ENCODE data around the gene RBP7.
"Not testable (repeated sequence)": the region's sequence is repeated elsewhere in the genome, so short reads cannot be mapped to it uniquely, and the experiment has no call there.

The RBP7 gene

DNA sequence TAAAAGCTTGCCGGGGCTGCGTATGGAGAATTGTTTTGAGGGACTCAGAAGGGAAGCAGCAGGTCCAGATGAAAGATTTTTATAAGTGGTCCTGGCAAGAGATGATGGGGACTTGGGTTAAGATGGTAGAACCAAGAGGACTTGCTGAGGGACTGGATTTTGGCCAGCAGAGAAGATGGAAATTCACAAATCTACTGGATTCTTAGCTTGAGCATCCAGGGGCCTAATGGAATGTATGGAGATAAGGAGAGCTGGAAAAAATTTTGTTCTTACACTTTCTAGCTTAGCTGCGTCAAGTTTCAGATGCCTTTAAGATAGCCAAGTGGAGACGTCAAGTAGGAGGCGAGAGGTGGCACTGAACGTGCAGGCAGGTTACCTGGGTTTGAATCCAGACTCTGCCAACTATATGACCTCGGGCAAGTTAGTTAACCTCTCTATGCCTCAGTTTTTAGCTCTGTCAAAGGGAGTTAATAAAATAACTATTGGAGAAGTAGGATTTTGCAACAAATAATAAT, 3.4 kb upstream of the RBP7 start:
- Histone ChIP-seq H3K27ac (ENCODE audit: poor library complexity, severe bottlenecking) (no peak overlapping the region), H3K4me1 (ENCODE audit: insufficient read depth, poor library complexity, severe bottlenecking) (no peaks in the 10 kb centered on the region), H3K27me3 (ENCODE audit: insufficient read depth, poor library complexity, severe bottlenecking) (peaks cover 9% of the 10 kb centered on the region), H3K4me3 (ENCODE audit: severe bottlenecking) (no peak overlapping the region), H3K9me3 (ENCODE audit: severe bottlenecking) (no peaks in the 10 kb centered on the region), H3K36me3 (ENCODE audit: low read depth) (no peaks in the 10 kb centered on the region)
- no peak for ATAC-seq (ENCODE audit: low read depth)
- TF ChIP-seq, protein P1, sequence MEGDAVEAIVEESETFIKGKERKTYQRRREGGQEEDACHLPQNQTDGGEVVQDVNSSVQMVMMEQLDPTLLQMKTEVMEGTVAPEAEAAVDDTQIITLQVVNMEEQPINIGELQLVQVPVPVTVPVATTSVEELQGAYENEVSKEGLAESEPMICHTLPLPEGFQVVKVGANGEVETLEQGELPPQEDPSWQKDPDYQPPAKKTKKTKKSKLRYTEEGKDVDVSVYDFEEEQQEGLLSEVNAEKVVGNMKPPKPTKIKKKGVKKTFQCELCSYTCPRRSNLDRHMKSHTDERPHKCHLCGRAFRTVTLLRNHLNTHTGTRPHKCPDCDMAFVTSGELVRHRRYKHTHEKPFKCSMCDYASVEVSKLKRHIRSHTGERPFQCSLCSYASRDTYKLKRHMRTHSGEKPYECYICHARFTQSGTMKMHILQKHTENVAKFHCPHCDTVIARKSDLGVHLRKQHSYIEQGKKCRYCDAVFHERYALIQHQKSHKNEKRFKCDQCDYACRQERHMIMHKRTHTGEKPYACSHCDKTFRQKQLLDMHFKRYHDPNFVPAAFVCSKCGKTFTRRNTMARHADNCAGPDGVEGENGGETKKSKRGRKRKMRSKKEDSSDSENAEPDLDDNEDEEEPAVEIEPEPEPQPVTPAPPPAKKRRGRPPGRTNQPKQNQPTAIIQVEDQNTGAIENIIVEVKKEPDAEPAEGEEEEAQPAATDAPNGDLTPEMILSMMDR (IDR thresholded peaks at IDR 0.05; ENCODE audit: poor library complexity, severe bottlenecking) = no peak
- DNase-seq (ENCODE audit: low spot score) = no peak

DNA sequence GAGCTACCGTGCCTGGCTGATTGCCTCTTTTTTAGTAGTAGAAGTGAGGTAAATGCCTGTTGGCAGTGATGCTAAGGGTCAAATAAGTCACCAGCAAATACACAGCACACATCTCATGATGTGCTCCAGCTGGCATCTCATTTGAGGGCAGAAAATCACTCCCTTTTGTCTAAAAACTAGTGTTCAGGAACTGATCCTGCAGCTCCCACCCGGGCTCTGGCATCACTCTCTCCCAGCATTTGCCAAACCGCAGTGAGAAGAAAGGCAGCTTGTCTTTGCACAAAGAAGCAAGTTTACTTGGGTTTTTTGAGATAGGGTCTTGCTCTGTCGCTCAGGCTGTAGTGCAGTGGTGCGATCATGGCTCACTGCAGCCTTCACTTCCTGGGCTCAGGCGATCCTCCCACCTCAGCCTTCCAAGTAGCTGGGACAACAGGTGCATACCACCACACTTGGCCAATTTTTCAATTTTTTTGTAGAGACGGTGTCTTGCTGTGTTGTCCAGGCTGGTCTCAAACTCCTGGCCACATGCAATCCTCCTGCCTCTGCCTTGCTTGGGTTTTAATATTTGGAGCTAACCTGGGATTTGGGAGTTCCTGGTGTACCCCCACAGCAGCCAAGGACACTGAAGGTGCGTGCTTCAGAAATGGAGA, 4.1 kb downstream of the RBP7 start:
- DNase-seq (ENCODE audit: low spot score) (no peak), ATAC-seq (ENCODE audit: low read depth) (no peak)
- Histone ChIP-seq H3K4me3 (ENCODE audit: severe bottlenecking) (no peak overlapping the region), H3K27ac (ENCODE audit: poor library complexity, severe bottlenecking) (no peak overlapping the region), H3K9me3 (ENCODE audit: severe bottlenecking) (no peaks in the 10 kb centered on the region), H3K4me1 (ENCODE audit: insufficient read depth, poor library complexity, severe bottlenecking) (no peaks in the 10 kb centered on the region), H3K36me3 (ENCODE audit: low read depth) (no peaks in the 10 kb centered on the region), H3K27me3 (ENCODE audit: insufficient read depth, poor library complexity, severe bottlenecking) (peaks cover 9% of the 10 kb centered on the region)
- TF ChIP-seq, protein P1 (IDR thresholded peaks at IDR 0.05; ENCODE audit: poor library complexity, severe bottlenecking) = no peak

DNA sequence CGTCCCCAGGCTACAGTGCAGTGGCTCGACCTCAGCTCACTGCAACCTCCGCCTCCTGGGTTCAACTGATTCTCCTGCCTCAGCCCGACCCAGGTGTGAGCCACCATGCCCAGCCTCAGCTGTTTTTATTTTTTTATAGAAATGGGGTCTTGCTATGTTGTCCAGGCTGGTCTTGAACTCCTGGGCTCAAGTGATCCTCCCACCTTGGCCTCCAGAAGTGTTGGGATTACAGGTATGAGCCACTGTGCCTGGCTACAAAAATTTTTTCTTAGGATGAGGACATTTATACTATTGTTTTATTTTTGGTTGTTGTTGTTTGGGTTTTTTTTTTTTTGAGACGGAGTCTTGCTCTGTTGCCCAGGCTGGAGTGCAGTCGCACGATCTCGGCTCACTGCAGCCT, 8.2 kb downstream of the RBP7 start:
- H3K27ac ChIP-seq (ENCODE audit: poor library complexity, severe bottlenecking); DNase-seq (ENCODE audit: low spot score); ATAC-seq (ENCODE audit: low read depth): not testable (repeated sequence)

DNA sequence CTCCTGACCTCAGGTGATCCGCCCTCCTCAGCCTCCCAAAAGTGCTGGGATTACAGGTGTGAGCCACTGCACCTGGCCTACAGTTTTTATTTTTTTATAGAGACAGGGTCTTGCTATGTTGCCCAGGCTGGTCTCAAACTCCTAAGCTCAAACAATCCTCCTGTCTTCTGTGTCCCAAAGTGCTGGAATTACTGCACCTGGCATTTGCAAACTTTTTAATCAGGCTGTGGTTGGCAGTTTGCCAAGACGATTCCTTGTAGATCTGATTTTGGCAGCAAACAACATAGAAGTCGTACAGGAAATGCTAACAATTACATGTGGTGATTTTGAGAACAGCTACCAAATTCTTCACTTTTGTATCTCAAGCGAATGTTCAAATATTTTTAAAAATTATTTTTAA, 10.1 kb downstream of the RBP7 start:
- H3K4me1 ChIP-seq (ENCODE audit: insufficient read depth, poor library complexity, severe bottlenecking) = no peaks in the 10 kb centered on the region
- no peak for ATAC-seq (ENCODE audit: low read depth)
- H3K27ac ChIP-seq (ENCODE audit: poor library complexity, severe bottlenecking) = no peak overlapping the region
- H3K36me3 ChIP-seq (ENCODE audit: low read depth) = no peaks in the 10 kb centered on the region
- no peak overlapping the region for H3K4me3 ChIP-seq (ENCODE audit: severe bottlenecking)
- no peaks in the 10 kb centered on the region for H3K27me3 ChIP-seq (ENCODE audit: insufficient read depth, poor library complexity, severe bottlenecking)
- no peak for DNase-seq (ENCODE audit: low spot score)
- TF ChIP-seq, protein P1 (IDR thresholded peaks at IDR 0.05; ENCODE audit: poor library complexity, severe bottlenecking) = no peak
- no peaks in the 10 kb centered on the region for H3K9me3 ChIP-seq (ENCODE audit: severe bottlenecking)

More for the DNA sequence above, 8.2 kb downstream of the RBP7 start:
- H3K4me3 ChIP-seq (ENCODE audit: severe bottlenecking); H3K9me3 ChIP-seq (ENCODE audit: severe bottlenecking); H3K4me1 ChIP-seq (ENCODE audit: insufficient read depth, poor library complexity, severe bottlenecking); H3K36me3 ChIP-seq (ENCODE audit: low read depth); H3K27me3 ChIP-seq (ENCODE audit: insufficient read depth, poor library complexity, severe bottlenecking): not testable (repeated sequence)

DNA sequence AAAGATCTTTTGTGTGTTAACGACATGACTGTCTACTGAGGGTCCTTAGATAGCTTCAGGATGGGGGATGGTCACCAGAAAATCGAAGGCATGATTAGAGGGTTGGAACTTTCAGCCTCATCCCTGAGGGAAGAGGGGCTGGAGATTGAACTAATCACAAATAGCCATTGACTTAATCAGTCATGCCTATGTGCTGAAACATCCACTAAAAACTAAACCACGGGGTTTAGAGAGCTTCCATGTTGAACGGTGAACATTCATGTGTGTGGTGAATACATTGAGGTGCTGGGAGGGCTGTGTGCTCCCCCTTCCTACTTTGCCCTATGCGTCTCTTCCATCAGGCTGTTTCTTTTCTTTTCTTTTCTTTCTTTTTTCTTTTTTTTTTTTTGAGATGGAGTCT, 17.0 kb downstream of the RBP7 start:
- Histone ChIP-seq H3K4me1 (ENCODE audit: insufficient read depth, poor library complexity, severe bottlenecking) (no peaks in the 10 kb centered on the region), H3K9me3 (ENCODE audit: severe bottlenecking) (no peaks in the 10 kb centered on the region), H3K4me3 (ENCODE audit: severe bottlenecking) (no peak overlapping the region), H3K27ac (ENCODE audit: poor library complexity, severe bottlenecking) (no peak overlapping the region), H3K36me3 (ENCODE audit: low read depth) (no peaks in the 10 kb centered on the region), H3K27me3 (ENCODE audit: insufficient read depth, poor library complexity, severe bottlenecking) (no peaks in the 10 kb centered on the region)
- ATAC-seq (ENCODE audit: low read depth) = no peak
- DNase-seq (ENCODE audit: low spot score) = no peak
- TF ChIP-seq, protein P1 (IDR thresholded peaks at IDR 0.05; ENCODE audit: poor library complexity, severe bottlenecking) = no peak
